NCI-H2081 (cell line): ENCODE results near the gene TP63.
A peak's percentile ranks its signal among the peaks of the same experiment; 100 is the strongest.
"Not testable (repeated sequence)": the region's sequence is repeated elsewhere in the genome, so short reads cannot be mapped to it uniquely, and the experiment has no call there.

Experiments
- DNase-seq, 2 experiments: peaks; one replicate each; lab custom pipeline; 2025; lab: John Stamatoyannopoulos, UW

TP63 gene

DNA sequence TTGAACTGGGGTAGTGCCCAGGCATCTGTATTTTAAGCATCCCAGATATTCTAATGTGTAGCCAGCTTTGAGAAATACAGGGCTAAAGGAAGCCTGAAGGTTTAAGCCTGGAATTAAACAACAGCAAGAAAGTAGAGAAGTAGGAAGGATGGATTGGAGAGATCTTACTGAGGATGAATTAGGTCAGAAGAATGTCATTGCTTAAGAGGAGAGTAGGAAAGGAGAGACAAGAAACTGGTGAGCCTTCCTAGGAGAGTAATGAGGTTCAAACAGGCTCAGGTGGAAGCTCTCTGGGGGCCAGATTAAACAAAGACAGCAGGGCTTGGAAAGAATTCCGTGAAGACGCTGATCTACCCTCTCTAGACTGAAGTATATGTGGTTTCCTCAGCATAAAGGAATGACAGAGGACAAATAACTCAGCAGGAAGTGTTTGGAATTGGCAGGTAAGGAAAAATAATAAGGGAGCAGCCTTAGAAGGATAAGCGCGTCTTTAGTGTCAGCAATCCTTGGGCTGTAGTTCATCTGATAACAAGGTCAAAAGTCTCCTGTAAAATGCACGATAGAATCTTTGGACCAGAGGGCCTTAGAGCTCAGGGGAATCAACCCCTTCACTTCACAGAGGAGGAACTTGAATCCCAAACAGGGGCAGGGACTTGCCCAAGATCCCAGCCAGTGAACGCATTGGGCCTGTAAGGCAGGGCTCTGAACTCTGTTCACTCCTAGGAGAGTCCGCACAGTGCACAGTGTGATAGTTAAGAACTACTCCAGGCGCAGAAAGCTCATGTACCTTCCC, 90.9 kb downstream of the TP63 start:
- DNase-seq, result no peak

DNA sequence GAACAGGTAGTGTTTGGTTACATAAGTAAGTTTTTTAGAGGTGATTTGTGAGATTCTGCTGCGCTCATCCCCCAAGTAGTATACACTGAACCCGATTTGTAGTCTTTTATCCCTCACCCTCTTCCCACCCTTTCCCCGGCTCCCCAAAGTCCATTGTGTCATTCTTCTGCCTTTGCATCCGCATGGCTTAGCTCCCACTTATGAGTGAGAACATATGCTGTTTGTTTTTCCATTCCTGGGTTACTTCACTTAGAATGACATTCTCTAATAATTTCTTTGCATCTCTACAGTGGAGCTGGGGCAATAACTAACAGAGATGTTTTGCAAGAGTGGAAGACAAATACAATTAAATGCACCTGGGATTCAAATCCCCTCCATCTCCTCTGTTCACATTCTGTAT, 93.2 kb downstream of the TP63 start:
- peak in 1 of 2 experiments; percentile 21 for DNase-seq

DNA sequence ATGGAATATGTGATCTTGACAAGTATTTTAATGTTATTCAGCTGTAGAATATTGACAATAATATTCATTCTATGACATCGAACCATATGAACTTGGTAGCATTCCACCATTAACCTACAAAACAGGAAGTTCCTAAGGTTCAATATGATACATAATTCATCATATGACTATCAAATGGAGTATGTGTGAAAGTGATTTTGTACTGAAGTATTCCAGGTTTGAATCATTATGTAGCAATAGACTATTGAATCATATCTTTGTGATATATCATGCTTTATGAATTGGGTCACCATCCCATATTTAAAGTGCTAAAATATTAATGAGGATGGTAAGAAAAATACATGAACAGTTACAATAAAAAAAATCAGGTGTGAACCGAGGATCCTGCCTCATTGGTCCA, 95.1 kb downstream of the TP63 start:
- no peak for DNase-seq

DNA sequence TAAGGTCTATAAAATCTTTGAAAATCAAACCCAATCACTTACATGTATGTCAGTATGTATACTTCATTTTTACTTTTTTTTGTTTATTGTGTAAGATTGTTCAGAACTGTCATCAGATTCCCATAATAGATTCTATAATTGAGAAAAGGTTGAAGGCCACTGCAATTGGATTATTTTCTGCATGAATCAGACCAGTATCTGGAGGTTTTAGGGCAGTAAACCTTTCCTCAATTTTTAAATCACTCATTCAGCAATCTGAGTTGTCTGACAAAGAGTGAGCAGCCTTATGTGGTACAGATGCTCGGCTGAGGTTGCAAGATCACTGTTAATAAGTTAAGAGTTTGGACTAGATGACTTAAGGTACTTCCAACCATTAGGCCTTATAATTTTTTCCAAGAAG, 96.0 kb downstream of the TP63 start:
- DNase-seq, result no peak

DNA sequence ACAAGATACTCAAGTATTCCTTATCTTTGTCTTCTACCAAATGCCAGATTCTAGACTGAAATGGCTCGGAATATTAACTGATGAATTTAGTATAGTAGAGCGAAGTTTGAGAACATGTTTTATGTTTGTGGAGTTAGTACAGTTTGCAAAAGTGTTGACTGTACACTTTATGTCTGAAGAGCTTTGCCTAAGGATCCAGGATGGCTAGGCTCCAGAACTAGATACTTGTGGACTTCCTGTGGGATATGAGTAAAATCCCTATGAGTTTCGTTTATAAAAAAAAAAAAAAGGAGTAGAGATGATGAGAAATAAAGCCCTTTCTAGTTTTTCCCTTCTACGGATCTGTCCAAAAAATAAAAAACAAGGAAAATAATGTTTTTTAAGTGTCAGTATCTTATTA, 96.7 kb downstream of the TP63 start:
- no peak for DNase-seq

DNA sequence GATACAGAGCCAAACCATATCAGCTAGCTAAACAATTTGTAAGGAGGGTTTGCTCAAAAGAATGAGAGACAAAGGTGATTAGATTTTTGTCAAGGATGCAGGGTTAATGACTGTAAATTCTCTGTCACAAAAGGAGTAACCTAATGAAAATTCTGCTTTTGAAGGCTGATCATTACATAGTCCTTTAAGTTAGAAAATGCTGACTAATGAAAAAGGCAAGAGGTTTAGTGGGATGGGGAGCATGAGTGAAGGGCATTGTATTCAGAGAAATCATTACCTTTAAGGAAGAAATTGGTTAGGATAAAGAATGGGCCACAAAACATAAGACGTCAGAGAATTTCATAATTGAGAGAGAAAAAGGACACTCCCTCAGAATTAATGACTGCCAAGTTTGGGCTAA, 97.7 kb downstream of the TP63 start:
- DNase-seq, result no peak

DNA sequence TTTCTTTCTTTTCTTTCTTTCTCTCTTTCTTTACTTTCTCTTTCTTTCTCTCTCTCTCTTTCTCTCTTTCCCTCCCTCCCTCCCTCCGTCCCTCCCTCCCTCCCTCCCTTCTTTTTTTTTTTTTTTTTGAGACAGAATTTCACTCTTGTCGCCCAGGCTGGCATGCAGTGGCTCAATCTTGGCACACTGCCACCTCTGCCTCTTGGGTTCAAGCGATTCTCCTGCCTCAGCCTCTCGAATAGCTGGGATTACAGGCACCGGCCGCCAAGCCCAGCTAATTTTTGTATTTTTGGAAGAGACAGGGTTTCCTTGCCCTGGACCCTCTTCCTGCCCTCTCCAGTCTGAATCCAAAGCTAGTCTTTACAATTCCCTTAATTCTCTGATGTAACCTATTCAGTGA, 102.9 kb downstream of the TP63 start:
- no peak for DNase-seq

DNA sequence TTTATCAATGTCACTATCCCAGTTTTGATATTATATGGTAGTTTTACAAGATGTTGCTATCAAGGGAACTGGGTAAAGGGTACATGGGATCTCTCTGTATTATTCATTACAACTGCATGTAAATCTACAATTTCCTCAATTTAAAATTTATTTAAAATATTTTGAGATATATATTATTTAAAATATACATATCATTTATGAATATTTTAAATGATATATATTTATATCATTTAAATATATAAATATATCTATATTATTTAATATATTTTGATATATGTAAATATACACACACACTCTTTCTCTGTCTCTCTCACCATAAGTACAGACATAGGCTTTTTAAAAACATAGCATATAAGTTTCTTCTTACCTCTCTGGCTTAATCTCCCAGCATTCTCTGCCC, 104.7 kb downstream of the TP63 start:
- DNase-seq, result no peak

DNA sequence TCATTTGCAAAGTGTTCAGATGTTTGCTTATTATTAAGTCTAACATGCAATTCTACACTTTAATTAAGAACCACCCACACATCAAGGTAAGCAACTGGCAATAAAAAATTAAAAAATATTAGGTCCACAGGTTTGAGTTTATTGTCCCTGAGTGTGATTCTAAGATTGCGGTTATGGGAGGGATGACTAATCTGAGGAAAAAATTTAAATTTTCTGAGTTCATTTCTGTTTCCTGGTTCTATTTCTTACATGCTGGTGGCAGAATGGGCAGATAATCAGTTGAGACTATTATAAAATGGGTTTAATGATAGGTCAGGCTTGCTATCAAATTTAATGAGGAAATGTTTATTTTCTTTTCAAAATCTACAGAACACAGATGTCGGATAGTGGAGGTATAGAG, 105.9 kb downstream of the TP63 start:
- DNase-seq, result no peak

DNA sequence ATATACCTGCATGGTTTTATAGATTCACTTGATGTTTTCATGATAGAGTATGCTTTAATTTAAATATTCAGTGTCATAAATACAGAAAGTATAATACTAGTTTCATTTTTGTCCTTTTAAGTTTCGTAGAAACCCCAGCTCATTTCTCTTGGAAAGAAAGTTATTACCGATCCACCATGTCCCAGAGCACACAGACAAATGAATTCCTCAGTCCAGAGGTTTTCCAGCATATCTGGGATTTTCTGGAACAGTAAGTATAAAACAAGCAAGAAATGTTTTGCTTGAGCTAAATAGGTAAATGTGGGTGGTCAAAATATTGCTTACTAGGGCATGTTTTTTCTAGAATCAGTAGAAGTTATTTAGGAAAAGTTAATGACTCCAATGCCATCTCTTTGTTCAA, 106.4 kb downstream of the TP63 start:
- DNase-seq, result no peak

DNA sequence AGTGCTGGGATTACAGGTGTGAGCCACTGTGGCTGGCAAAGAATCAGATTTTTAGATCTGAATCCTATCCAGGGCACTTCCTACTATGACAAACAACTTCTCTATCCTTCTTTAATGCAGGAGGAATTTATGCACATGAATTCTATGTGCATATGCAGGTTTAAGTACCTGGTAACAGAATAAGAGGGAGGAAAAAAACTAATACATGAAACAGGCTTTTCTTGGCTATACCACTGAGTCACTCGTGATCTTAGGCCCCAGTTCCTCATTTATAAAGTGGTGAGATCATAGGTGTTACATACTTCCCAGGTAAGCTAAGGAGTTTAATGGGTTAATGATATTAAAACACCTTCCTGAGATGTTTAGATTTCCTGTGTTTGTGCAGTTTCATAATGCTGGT, 108.2 kb downstream of the TP63 start:
- DNase-seq, result no peak

DNA sequence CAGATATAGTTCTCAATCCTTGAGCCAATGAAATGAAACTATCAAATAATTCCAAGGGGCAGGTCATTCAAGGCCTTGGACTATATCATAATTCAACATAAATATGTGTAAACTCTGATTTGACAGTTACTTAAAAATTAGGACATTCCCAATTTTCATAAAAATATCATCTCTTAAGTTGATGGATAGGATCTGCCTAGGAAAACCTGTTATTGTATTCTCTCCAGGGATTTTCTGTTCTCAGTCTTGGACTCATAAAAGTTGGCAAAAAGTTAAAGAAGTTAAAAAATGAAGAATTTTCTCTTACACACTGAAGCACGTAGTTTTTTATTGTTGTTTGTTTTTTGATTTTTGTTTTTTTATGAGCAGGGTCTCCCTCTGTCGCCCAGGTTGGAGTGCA, 109.0 kb downstream of the TP63 start:
- DNase-seq, result no peak

DNA sequence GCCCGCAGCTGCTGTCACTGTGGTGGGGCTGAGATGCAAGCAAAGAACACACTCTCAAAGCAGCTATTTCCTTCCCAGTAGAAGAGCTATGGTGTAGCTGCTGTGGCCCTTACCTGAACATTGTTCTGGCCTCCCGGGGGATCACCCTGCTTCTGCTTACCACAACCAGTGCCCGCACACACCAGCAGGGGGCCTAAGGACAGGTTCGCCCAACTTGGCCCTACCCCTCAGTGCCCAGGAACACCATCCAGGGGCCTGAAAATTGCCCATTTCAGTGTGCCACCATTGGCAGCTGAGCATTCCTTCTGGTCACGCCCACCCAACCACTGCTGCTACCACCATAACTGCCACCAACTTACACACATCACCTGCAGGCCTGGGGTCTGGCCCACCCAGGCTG, 113.0 kb downstream of the TP63 start:
- DNase-seq, result no peak

DNA sequence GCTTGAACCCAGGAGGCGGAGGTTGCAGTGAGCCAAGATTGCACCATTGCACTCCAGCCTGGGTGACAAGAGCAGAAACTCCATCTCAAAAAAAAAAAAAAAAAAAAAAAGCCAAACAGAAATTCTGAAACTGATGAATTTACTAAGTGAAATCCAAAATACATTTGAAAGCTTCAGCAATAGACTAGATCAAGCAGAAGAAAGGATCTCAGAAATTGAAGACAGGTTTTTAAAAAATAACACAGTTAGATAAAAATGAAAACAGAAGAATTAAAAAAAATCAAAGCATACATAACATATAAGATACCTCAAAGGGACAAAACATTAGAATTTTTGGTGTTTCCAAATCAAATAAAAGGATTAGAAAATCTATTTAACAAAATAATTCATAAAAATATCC, 114.4 kb downstream of the TP63 start:
- DNase-seq, result no peak

DNA sequence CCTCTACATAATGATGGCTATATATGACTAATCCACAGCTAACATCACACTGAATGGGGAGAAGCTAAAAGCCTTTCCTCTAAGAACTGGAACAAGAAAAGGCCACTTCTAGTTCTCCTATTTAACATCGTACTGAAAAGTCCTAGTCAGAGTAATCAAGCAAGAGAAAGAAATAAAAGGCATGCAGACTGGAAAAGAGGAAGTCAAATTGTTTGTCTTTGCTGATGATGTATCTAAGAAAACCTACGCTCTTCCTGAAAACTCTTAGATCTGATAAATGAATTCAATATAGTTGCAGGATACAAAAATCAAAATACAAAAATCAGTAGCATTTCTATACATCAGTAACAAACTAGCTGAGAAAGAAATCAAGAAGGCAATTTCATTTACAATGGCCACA, 116.9 kb downstream of the TP63 start:
- DNase-seq, result no peak

DNA sequence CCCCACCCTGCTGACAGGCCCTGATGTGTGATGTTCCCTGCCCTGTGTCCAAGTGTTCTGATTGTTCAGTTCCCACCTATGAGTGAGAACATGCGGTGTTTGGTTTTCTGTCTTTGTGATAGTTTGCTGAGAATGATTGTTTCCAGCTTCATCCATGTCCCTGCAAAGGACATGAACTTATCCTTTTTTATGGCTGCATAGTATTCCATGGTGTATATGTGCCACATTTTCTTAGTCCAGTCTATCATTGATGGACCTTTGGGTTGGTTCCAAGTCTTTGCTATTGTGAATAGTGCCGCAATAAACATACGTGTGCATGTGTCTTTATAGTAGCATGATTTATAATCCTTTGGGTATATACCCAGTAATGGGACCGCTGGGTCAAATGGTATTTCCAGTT, 119.8 kb downstream of the TP63 start:
- not testable (repeated sequence) for DNase-seq

DNA sequence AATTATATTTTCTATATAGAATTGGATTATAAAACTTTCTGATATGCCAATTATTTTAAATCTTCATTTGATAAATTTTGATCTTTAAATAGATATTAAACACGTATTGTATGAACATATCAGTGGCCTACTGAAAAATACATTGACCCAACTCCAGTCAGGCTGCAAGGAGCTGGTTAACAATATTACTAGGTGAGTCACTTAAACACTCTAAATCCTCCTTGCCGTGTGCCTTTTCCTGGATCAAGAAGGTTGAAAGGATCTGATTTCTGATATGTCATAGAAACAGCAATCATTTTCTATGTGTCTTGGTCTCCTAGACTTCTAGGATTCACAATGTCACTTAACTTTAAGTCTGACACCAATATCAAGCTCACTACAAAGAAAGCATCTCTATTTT, 123.2 kb downstream of the TP63 start:
- no peak for DNase-seq

DNA sequence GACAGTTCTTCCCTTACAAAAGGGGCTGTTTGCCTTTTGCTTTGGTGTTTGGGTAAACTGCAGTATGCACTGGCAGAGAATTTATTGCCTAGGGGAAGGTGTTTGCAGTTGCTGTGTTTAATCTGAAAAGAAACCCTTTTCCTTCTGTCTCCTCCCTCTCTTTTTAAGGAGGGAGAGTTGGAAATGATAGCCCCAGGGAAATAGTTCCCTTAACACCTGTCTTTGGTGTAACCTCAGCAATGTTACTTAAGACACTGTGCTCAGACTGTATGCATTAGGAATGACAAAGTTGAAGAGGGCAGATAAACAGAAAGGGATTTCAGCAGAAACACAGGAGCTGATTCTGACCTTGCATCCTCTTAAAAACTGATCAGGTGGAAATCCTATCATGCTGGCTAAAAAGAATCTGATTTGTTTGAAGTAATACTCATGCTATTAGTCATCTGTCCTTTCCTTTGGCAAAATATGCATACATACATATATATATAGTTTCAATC, 125.4 kb downstream of the TP63 start:
- DNase-seq, result peak; percentile 52 to 74

DNA sequence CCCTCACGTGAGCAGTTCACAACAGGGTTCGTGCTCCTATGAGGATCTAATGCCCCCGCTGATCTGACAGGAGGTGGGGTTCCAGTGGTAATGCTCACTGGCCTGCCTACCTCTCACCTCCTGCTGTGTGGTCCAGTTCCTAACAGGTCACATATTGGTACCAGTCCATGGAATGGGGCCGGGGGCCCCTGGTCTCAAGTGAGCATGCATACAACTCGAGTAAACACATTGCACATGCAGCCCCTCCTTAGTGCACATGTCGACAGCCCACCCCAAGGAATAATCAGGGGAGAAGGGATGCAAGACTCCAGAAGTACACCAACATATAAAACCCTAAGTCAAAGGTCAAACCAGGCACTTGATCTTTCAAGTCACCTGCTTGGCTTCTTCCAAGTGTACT, 127.0 kb downstream of the TP63 start:
- no peak for DNase-seq

DNA sequence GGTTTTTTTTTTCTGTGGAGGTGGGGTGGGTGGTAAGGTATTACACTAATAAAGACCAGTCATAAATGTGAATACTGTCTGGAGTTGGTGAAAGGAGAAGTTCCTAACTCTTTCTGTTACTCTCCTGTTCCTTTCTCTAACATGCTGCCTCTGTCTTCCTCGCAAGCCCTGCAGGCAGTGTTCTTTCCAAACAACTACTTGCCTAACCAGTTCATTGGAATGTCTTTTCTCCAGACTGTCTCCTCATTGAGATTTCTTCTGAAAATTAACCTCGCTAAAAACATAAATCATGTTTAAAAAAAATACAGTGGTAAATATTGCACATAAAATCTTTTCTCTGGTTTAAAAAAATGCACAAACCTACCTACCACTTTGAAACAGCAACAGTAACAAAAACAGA, 135.2 kb downstream of the TP63 start:
- DNase-seq, result no peak

DNA sequence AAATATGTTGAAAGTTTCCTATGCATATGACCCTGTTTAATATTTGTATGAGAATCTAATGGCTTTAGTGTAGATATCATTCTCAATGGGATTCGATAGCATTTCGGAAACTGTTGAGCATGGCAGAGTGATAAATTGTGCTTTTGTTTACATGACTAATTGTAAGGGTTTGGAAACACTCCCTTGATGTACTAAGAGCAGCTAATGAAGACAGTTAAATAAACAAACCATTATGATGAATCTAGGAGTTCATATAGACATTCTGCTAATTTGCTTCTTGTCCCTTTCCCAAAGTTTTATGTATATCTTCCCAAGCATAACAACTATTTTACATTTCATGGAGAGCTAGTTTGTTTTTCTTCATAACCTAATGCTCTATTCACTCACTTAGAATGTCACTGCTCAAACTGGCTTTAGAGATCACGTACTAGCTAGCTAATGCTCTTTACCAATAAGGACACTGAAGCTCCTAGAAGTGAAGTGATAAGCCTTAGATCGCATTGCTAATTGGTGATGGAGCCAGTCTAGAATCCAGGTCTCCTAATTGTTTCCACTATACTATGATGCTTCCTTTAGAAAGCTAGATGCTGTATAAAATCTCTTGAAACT, 140.8 kb downstream of the TP63 start:
- DNase-seq, result no peak

DNA sequence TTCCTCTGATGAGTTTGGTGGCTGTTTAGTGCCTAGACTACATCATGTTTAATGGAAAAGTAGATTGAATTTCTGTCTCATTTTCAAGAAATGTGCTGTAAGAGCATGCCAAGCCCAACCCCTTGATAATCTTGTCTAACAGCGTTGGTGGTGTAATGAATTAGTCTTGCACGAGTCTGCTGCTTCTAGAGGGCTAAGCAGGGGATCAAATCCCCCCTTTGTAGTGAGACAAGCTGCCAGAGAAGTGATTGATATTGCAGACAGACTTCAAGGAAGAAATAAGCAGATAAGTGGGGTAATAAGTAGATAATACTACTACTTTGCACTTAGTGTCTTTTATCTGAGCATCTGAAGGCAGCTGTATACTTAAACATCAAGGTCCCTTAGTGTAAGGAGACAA, 141.4 kb downstream of the TP63 start:
- DNase-seq, result no peak

DNA sequence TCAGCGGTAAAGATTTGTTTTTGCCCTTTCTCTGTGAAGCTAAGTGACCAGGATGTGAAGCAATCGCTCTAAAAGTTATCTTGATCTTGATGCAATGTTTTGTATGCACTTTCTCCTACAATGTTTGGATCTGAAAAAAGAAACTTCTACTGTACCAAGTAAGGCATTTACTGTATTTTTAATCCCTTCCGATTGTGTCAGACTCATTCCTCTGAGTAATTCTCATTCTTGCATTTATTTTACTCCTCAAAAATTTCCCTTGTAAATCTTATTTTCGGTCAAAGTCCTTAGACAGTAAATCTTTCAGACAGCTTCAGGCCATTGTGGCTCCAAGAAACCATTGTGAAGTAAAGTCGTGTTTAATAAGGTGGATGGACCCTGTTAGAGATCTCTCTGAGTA, 141.9 kb downstream of the TP63 start:
- DNase-seq, result no peak
